Measurements from ENCODE around the gene EPAS1.

DNA sequence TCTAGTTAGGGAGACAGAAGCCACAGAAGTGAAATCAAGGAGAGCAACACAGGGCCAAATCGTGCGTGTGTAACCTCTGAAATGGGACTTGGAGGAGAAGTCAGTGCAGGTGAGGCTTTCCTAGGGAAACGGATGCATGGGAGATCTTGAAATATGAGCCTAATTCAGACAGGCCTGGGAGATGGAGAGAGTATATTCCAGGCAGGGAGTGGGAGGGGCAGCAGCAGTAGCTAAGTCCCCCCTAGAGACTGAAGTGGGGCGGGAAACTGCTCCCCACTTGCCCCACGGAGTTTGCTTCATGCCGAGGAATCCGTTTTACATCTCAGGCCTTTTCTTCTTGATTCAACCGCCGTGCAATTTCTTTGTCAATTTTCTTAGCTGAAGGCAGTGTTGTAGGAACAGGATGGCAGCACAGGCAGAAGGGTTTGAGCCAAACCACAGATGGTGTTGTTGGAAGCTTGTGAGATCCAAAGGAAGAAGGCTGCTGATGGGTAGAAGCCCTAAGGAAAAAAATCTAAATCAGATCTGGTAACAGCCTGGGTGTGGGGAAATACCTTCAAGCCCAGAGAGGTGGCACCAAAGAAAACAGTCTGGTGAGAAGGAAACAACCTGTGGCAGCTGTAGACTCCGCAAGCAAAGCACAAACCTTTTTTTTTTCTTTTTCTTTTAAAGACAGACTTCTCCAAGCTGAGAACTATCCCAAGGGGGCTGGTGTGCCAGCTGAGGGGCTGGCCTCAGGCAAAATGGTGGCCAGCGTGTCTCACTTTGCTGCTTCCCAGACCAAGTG is 40.2 kb downstream of the EPAS1 start:
- TF ChIP-seq EZH2 (IDR thresholded peaks at IDR 0.05; ENCODE audit: borderline replicate concordance, low read length): no peak
- TF ChIP-seq, protein P1, sequence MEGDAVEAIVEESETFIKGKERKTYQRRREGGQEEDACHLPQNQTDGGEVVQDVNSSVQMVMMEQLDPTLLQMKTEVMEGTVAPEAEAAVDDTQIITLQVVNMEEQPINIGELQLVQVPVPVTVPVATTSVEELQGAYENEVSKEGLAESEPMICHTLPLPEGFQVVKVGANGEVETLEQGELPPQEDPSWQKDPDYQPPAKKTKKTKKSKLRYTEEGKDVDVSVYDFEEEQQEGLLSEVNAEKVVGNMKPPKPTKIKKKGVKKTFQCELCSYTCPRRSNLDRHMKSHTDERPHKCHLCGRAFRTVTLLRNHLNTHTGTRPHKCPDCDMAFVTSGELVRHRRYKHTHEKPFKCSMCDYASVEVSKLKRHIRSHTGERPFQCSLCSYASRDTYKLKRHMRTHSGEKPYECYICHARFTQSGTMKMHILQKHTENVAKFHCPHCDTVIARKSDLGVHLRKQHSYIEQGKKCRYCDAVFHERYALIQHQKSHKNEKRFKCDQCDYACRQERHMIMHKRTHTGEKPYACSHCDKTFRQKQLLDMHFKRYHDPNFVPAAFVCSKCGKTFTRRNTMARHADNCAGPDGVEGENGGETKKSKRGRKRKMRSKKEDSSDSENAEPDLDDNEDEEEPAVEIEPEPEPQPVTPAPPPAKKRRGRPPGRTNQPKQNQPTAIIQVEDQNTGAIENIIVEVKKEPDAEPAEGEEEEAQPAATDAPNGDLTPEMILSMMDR (conservative IDR thresholded peaks at IDR 0.05 in 1 of 2, IDR thresholded peaks at IDR 0.05 in 1 of 2; ENCODE audit: extremely low read depth in 1 of 2, insufficient read depth in 1 of 2, low read depth in 1 of 2, low read length in 2 of 2): peak in 1 of 2 donors; percentile 23

All from mammary epithelial cell (primary cell).